HG03378 (cell line): ENCODE measurements around the gene MAST4.
"Not testable (repeated sequence)": the region's sequence is repeated elsewhere in the genome, so short reads cannot be mapped to it uniquely, and the experiment has no call there.

Source experiments
- ATAC-seq: cut with Tn5 transposase; IDR thresholded peaks from one replicate; pipeline ENCODE4 v1.9.1; 2021; ENCODE audit warnings: mild to moderate bottlenecking, moderate library complexity; ENCODE audit not compliant: unreplicated experiment

The MAST4 gene

GRCh38 chr5:67166460-67167285 is 570.5 kb downstream of the MAST4 start:
- ATAC-seq, result peak; percentile 34

DNA sequence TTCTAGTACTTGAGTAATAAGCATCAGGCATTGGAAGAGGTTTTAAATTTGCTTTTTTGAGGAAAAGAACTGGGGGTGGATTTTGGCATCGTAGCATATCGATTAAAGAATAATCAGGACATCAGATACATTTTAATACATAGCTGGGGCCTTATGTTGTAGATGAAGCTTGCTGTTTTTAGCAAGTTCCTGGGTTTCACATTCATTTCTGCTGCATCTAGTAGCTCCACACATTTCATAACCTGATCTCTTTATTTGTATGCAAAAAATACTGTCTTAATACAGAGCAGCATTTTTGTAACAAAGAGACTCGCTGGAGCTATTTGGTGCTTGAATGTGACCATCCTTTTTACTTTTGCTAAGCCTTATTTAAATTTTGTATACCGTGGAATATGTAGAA is 571.9 kb downstream of the MAST4 start:
- no peak for ATAC-seq

DNA sequence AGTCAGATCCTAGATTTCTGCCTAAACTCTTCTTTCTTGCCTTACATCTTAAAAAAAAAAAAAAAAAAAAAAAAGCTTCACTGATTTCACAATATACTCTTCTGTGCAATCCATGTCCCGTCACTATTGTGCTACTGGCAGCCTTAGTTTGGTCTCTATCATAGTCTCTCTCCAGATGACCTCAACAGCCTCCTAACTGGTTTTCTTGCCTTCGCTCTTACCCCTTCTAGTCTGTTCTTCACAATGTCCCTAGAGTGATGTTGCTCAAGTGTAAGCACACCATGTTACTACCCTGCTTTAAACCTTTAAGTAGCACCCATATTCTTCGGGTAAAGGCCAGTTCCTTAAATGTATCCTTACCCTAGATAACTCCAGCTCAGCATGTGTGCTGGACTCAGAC is 574.6 kb downstream of the MAST4 start:
- no peak for ATAC-seq

DNA sequence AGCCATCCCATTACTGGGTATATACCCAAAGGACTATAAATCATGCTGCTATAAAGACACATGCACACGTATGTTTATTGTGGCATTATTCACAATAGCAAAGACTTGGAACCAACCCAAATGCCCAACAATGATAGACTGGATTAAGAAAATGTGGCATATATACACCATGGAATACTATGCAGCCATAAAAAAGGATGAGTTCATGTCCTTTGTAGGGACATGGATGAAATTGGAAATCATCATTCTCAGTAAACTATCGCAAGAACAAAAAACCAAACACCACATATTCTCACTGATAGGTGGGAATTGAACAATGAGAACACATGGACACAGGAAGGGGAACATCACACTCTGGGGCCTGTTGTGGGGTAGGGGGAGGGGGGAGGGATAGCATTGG is 577.2 kb downstream of the MAST4 start:
- not testable (repeated sequence) for ATAC-seq

DNA sequence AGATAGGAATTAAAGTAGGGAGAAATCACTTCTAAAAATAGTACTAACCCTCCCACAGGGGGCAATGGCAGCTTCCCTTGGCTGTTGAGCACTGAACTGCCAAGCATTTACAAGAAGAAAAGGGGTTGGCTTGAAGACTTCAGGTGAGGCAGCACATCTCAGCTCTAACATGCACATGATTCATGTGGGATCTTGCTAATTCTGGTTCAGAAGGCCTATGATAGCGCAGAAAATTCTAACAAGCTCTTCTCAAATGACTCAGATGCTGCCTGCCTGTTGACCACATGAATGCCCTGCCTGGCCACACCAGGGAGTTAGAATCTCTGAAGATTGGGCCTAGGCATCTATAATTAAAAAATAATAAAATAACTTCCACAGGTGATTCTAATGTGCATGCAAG is 577.8 kb downstream of the MAST4 start:
- no peak for ATAC-seq

GRCh38 chr5:67176936-67177335 is 580.7 kb downstream of the MAST4 start:
- no peak for ATAC-seq

DNA sequence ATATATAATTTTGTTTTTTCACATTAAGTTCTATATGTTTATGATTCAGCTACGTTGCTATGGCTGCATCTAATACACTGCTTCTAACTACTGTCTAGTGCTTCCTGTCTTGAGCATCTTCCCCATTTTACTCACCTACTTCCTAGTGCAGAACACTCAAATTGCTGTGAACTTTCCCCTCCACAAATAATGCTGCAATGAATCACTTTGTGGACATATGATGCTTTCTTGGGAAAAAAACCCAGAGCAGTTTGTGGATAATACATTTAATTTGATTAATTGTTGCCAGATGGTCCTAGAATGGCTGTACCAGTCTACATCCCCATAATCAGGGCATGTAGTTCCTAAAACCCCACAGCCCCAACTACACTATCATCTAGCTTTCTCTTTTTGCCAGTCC is 581.9 kb downstream of the MAST4 start:
- ATAC-seq, result no peak

DNA sequence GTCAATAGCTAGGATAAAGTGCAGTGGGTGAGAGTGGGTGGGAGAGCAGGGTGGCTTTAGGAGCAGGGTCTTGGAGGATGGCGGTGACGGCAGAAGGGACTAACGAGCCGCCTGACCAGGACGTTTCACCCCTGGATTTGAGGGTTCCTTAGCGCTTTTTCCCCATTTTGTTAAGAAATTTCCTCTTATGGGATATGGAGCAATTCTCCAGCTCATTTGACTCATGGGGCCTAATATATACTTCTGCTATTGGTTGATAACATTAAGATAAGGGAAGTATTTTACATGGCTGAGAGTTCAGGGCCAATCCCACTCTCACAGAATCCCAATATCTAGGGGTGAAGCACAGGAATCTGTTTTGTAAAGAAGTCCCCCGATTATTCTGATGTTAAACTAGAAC is 582.8 kb downstream of the MAST4 start:
- no peak for ATAC-seq

- no peak for ATAC-seq
These were observed 583.6 kb downstream of the MAST4 start for GRCh38 chr5:67179697-67180361.

DNA sequence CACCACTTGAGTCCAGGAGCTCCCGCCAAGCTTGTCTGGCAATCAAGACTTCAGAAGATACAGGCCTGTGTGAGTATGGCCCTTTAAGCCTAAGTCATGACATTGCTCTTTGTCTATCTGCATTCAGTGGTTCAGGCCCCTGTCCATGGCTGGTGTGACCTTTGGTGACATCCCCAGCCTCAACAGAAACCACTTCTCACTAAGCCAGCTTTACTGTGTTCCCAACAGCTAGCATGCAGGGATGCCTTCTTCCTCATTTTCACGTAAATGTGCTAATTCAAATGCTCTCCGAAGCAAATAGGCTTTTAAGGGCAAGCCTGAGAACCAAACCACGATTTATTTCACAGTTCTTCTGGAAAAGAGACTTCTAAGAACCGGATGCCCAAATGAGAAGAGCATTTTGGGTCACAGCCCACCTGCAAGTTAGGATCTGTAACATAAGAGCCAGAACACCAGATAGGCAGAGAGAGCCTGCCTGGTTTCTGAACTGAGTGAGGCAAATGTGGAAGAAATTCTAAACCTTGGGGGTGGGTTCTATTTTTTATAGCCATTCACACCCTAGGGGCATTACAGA is 585.5 kb downstream of the MAST4 start:
- no peak for ATAC-seq

DNA sequence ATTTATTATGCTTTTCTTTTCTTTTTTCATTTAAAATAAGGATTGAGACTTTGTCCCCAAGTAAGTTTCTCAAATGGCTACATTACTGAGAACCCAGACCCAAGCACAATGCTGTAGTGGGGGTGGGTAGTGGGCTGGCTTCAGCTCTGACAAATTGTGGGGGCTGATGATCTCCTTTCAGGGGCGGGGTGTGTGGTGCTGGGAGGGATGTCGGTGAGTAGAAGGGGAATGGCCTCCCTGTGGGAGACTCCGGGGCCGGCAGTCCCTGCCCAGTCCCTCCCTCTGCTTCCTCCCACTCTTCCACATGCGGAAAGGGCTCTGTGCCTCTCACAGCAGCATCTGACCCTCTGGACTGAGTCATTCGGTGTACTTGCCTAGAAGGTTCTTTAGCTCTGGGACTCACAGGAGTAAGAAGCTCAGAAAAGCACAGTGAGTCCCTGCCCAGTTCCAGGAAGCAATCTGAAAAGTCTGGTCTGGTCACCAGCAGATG is 586.2 kb downstream of the MAST4 start:
- ATAC-seq, result no peak

DNA sequence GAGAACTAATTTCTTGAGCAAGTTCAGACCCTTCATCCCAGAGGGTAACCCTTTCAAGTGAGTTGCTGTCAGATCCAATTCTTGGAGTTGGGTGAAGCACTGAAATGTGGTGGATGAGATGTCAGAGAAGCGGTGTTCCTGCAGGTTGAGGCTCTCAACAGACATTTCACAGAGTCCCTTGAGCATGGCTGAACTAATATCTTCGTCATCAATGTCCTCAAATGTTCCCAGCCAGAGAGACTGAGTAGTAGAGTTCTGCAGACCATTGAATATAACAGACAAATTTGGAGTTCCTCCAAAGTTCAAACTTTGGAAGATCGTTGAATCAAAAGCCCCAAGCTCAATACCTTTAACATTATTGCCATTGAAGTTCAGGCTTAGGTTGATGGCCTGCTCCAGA is 587.7 kb downstream of the MAST4 start:
- ATAC-seq, result no peak

DNA sequence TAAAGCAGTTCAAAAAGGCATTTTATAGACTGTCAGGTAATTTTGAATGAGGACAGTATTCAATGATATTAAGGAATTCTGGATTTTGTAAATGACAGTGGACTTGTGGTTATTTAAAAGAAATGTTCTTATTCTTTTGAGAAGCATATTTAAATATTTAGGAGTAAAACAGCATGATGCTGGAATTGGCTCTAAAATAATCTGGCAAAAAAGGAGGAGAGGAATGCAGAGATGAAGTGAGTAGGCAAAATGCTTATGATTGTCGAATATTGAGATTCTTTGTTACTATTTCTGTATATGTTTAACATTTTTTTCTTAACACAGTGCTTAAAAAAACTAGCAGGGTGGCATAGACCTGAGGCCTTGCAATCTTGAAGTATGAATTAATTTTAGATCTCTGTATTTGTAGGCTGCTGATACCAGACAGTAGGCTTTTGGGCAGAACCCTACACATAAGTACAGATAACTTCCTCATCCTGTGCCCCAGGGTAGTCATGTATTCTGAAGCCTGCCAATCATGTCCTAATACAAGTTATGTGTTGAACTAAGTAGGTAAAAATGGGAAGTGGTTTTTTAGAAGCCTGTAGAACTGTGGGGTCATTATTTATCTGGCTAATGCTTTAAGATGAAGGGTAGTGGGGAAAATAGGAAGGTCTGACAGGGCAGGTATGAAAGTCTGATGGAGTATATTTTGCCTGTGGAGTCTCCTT is 591.0 kb downstream of the MAST4 start:
- ATAC-seq, result peak; percentile 70

DNA sequence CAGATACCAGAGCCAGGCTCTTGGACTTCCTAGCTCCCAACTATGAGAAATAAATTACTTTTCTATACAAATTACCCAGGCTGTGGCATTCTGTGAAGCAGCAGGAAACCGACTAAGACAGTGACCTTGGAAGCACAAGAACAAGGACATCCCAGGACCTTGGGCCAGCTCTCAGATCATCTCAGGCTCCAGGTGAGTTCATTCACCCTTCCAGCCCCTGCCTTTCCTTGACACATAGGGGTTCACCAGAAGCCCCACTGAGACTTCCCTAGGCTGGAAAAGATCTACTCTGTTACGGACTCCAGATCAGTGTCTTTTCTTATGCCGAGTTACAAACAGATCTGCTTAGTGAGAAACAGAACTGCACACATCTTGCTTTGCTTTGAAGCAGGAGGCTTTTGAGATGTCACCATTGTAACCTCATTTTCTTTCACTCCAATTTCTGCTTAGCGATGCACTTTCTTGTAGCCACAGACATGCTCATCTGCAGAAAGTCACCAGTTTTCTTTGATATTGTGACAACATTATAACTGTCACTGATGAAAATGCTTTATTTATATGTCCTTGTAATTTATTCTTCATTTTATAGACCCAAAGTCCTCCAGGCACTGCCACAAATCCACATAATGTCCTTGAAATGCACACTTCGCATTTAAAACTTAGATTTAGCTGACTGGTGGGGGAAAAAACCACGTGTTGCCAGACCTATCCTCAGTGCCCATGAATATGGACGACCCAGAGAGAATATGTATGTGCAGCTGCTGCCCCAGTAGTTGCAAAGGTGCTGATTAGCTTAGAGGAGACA is 592.3 kb downstream of the MAST4 start:
- ATAC-seq, result no peak

- no peak for ATAC-seq
These were observed 592.8 kb downstream of the MAST4 start for GRCh38 chr5:67189079-67189354.

DNA sequence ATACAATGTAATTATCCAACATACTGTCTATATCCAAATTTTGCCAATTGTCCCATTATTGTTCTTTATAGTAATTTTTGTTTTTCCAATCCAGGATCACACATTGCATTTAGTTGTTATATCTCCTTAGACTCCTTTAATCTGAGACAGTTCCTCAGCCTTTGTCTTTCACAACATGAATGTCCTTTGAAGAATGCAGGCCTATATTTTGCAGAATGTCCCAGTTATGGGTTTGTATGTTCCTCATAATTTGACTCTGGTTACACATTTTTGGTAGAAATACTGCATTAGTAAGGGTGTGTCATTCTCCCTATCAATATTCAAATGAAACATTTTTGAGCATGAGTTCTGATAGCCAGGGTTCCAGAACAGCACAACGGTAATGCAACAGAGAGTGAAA is 593.7 kb downstream of the MAST4 start:
- ATAC-seq, result no peak

DNA sequence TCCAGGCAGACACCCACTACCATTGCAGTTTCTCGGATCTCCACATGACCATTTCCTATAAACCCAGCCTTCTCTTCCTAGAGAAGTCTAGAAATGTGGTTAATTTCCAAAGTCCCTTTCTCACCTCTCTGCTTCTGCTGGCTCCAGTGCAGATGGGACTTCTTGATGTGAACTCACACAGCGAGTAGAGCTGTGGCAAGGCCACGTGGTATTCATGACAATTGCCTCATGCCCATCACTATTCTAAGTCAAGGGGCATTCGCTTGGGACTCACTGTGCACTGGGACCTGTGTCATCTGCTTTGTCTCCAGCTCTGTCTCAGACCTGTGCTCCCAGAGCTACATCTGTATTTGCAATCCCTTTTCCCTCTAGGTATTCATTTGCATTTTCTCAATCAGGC is 594.2 kb downstream of the MAST4 start:
- no peak for ATAC-seq

- ATAC-seq, result no peak
These were observed 594.7 kb downstream of the MAST4 start for GRCh38 chr5:67190861-67191260.

DNA sequence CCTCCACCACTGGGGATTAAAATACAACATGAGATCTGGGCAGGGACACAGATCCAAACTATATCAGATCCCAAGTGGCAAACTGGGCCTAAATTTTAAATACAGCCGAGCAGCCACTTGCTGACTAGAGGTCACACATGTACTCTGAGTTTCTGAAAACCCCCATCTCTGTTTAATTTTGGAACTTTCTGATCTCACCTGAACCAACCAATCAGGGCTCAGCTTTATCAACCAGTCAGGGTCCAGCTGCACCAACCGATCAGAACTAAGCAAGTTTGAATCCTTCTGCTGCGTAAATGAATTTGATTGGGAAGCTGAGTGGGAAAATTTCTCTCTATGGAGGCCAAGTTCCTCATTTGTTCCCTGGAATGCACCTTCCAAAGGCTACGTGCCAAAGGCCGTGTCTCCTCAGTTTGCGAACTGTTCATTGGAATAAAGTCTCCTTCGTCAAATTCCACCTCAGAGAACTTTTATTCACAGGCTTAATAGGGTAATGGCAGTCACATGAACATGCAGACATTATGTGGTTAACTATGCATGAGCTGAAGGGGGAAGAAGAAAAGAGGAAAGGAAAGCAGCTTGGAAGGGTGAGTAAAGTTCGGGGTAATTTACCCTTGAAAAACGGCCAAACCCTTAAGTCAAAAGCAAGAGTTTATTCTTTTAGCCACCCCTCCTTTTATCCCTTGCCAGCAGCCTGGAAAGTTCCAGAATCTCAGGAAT is 596.7 kb downstream of the MAST4 start:
- ATAC-seq, result no peak

DNA sequence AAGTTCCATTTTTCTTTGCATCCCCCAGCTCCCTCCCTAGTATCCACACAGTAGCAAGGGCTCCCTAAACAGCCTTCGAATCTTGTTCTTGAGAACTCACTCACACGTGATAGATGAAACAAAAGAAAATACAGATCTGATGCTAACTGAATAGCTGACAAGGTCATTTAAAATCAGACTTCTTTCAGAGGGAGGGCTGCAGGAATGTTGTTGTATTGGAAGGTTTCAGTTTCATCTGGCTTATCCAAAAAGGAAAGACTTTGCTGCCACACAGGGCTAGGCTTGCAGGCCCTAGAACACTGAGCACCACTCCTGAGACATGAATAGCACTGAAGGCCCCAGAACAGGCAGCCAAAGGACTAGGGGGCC is 597.2 kb downstream of the MAST4 start:
- no peak for ATAC-seq
